Caco-2 (cell line): ENCODE data around the gene OSBPL10. TPM values are rescaled to one million over a fixed set of nuclear protein-coding genes. Genes with fewer than 3 reads are reported as not detected.
"Not testable (repeated sequence)": the region's sequence is repeated elsewhere in the genome, so short reads cannot be mapped to it uniquely, and the experiment has no call there.

ENCODE experiments used
- BruUV-seq: library from RNA; stranded (reverse); fragments of 400-500 nt; replicated peaks from 2 replicates; lab custom pipeline; 2021; lab: Mats Ljungman, UMichigan
- CTCF ChIA-PET: fragments of 300-600 bp; sonication (Branson Sonifier 250); formaldehyde crosslinking; loops from one replicate; lab custom pipeline; 2022; ENCODE audit warnings: antibody characterized with exemption; lab: Charles Lee
- POLR2A ChIA-PET: fragments of 300-600 bp; sonication (Branson Sonifier 250); formaldehyde crosslinking; loops from one replicate; lab custom pipeline; 2022; ENCODE audit warnings: antibody characterized with exemption; lab: Charles Lee
- DNase-seq, 2 experiments: peaks; one replicate each; pipeline versions ENCODE4 v3.0.0 to v3.0.0-alpha.2; 2020 to 2022
- H3K27me3 ChIP-seq: replicated peaks from 2 replicates; pipeline ENCODE4 v1.6.0; 2011; ENCODE audit warnings: low read length; ENCODE audit not compliant: control insufficient read depth, insufficient read depth
- H3K36me3 ChIP-seq: 2 replicates; pipeline ENCODE4 v1.5.1; 2011; ENCODE audit warnings: low read length; ENCODE audit not compliant: control insufficient read depth, insufficient read depth
- H3K4me1 ChIP-seq: fragments of 250-450 bp; sonication (Bioruptor Pico); 2 replicates; pipeline ENCODE4 v1.5.1; 2020; ENCODE audit warnings: mild to moderate bottlenecking
- H3K4me3 ChIP-seq: 2 replicates; pipeline ENCODE4 v1.5.1; 2011; ENCODE audit warnings: low read depth, mild to moderate bottlenecking, control low read depth, low read length
- H3K9me3 ChIP-seq: fragments of 250-450 bp; sonication (Bioruptor Pico); 2 replicates; pipeline ENCODE4 v1.5.1; 2020; ENCODE audit warnings: mild to moderate bottlenecking, moderate library complexity
- H3K27ac Mint-ChIP-seq: one replicate; pipeline ENCODE4 v1.8.0; 2022; ENCODE audit warnings: mixed read lengths; ENCODE audit not compliant: unreplicated experiment
- H3K27me3 Mint-ChIP-seq: one replicate; pipeline ENCODE4 v1.8.0; 2022; ENCODE audit warnings: mixed read lengths; ENCODE audit not compliant: insufficient read depth, unreplicated experiment
- H3K36me3 Mint-ChIP-seq: one replicate; pipeline ENCODE4 v1.8.0; 2022; ENCODE audit warnings: mild to moderate bottlenecking, mixed read lengths; ENCODE audit not compliant: insufficient read depth, unreplicated experiment
- H3K4me1 Mint-ChIP-seq: one replicate; pipeline ENCODE4 v1.8.0; 2022; ENCODE audit warnings: low read depth, mixed read lengths; ENCODE audit not compliant: unreplicated experiment
- H3K4me3 Mint-ChIP-seq: one replicate; pipeline ENCODE4 v1.8.0; 2022; ENCODE audit warnings: mild to moderate bottlenecking, moderate library complexity, mixed read lengths; ENCODE audit not compliant: unreplicated experiment
- H3K9me3 Mint-ChIP-seq: one replicate; pipeline ENCODE4 v1.8.0; 2022; ENCODE audit warnings: mixed read lengths; ENCODE audit not compliant: unreplicated experiment
- CTCF ChIP-seq, 2 experiments: fragments of 200-600 bp in 1 of 2; IDR thresholded peaks; 1 replicate in 1 of 2; 2 replicates in 1 of 2; pipeline versions ENCODE4 v1.5.1 to v1.8.0; 2011 to 2022; ENCODE audit warnings: antibody characterized with exemption in 1 of 2, control low read depth in 1 of 2, inconsistent platforms in 1 of 2, low read depth in 1 of 2, low read length in 1 of 2, mild to moderate bottlenecking in 1 of 2, moderate library complexity in 1 of 2; ENCODE audit not compliant: insufficient read depth in 1 of 2, severe bottlenecking in 1 of 2, unreplicated experiment in 1 of 2
- intact Hi-C: fragments of 100-400 bp; cut with micrococcal nuclease; formaldehyde crosslinking; loops from one replicate; pipeline ENCODE4 v1.10.0; 2022; ENCODE audit not compliant: unreplicated experiment
- total RNA-seq: library from RNA; stranded (reverse); gene quantifications from 2 replicates; pipeline ENCODE4 v1.2.3, GENCODE V29; 2022

The OSBPL10 gene
- total RNA-seq, 1 experiment from 2014 or later: 71.2 TPM

GRCh38 chr3:31868236-31868635, 112.8 kb downstream of the OSBPL10 start:
- Mint-ChIP-seq H3K27ac (peak overlapping the region; percentile 45), H3K4me1 (peaks cover 6% of the 10 kb centered on the region), H3K9me3 (no peaks in the 10 kb centered on the region), H3K4me3 (no peak overlapping the region), H3K36me3 (peaks cover 45% of the 10 kb centered on the region), H3K27me3 (no peaks in the 10 kb centered on the region)
- H3K27me3 ChIP-seq: no peaks in the 10 kb centered on the region
- intact Hi-C loops: no loop called here
- no TSS peak for BruUV-seq
- H3K4me3 ChIP-seq: no peak overlapping the region
- TF ChIP-seq CTCF (IDR thresholded peaks at IDR 0.05; ENCODE audit: insufficient read depth in 1 of 2, low read depth in 1 of 2, low read length in 1 of 2, severe bottlenecking in 1 of 2, unreplicated experiment in 1 of 2): no peak
- ChIA-PET POLR2A (no interaction called here), CTCF (interaction anchor here (0.6 kb wide), 1 partner anchor 148 kb away, joined by 3 read pairs; no protein-coding TSS in a partner anchor)
- no peaks in the 10 kb centered on the region for H3K9me3 ChIP-seq
- H3K4me1 ChIP-seq: no peaks in the 10 kb centered on the region
- DNase-seq: no peak
- peaks cover 3% of the 10 kb centered on the region; the same call in 1 of the 2 replicates for H3K36me3 ChIP-seq

- Mint-ChIP-seq H3K9me3 (no peaks in the 10 kb centered on the region), H3K4me1 (peaks cover 6% of the 10 kb centered on the region), H3K27me3 (no peaks in the 10 kb centered on the region), H3K4me3 (no peak overlapping the region), H3K36me3 (peaks cover 32% of the 10 kb centered on the region), H3K27ac (no peak overlapping the region)
- no peak for DNase-seq
- POLR2A ChIA-PET: no interaction called here
- intact Hi-C loops: no loop called here
- no peaks in the 10 kb centered on the region for H3K9me3 ChIP-seq
- H3K36me3 ChIP-seq: no peaks in the 10 kb centered on the region
- H3K4me3 ChIP-seq: no peak overlapping the region
- H3K4me1 ChIP-seq: no peaks in the 10 kb centered on the region
- no peak for TF ChIP-seq CTCF (IDR thresholded peaks at IDR 0.05; ENCODE audit: insufficient read depth in 1 of 2, low read depth in 1 of 2, low read length in 1 of 2, severe bottlenecking in 1 of 2, unreplicated experiment in 1 of 2)
- BruUV-seq: no TSS peak
- CTCF ChIA-PET: no interaction called here
- no peaks in the 10 kb centered on the region for H3K27me3 ChIP-seq
These were observed 118.3 kb downstream of the OSBPL10 start for GRCh38 chr3:31862666-31863279.

GRCh38 chr3:31861826-31862225, 119.2 kb downstream of the OSBPL10 start:
- Mint-ChIP-seq H3K4me3 (no peak overlapping the region), H3K36me3 (peaks cover 32% of the 10 kb centered on the region), H3K9me3 (no peaks in the 10 kb centered on the region), H3K27ac (no peak overlapping the region), H3K4me1 (peaks cover 6% of the 10 kb centered on the region), H3K27me3 (no peaks in the 10 kb centered on the region)
- Histone ChIP-seq H3K9me3 (no peaks in the 10 kb centered on the region), H3K4me3 (no peak overlapping the region), H3K36me3 (no peaks in the 10 kb centered on the region), H3K27me3 (no peaks in the 10 kb centered on the region), H3K4me1 (no peaks in the 10 kb centered on the region)
- TF ChIP-seq CTCF (IDR thresholded peaks at IDR 0.05; ENCODE audit: insufficient read depth in 1 of 2, low read depth in 1 of 2, low read length in 1 of 2, severe bottlenecking in 1 of 2, unreplicated experiment in 1 of 2): no peak
- no TSS peak for BruUV-seq
- intact Hi-C loops: no loop called here
- CTCF ChIA-PET: no interaction called here
- POLR2A ChIA-PET: no interaction called here
- DNase-seq: no peak

GRCh38 chr3:31860642-31861041, 120.4 kb downstream of the OSBPL10 start:
- DNase-seq, POLR2A ChIA-PET, H3K27me3 Mint-ChIP-seq, H3K9me3 ChIP-seq, H3K36me3 ChIP-seq, H3K4me1 ChIP-seq, intact Hi-C loops, H3K9me3 Mint-ChIP-seq, H3K4me3 Mint-ChIP-seq, H3K4me3 ChIP-seq, BruUV-seq, CTCF ChIA-PET, H3K27me3 ChIP-seq, H3K27ac Mint-ChIP-seq, H3K4me1 Mint-ChIP-seq: not testable (repeated sequence)
- peaks cover 22% of the 10 kb centered on the region for H3K36me3 Mint-ChIP-seq
